OCI-LY1 (cell line): Measurements from ENCODE around the gene NFIA.

Experiments used
- CTCF ChIP-seq: fragments of 200-600 bp; sonication (generic), shearing (Covaris generic); IDR thresholded peaks from 2 replicates; pipeline ENCODE4 v1.5.1; 2017; ENCODE audit warnings: mild to moderate bottlenecking, antibody characterized with exemption, low read length, moderate library complexity, mixed read lengths
- EZH2 ChIP-seq: fragments of 200-600 bp; sonication (generic), shearing (Covaris generic); IDR thresholded peaks from 2 replicates; pipeline ENCODE4 v1.8.0; 2017; ENCODE audit warnings: borderline replicate concordance, mixed run types, mild to moderate bottlenecking, antibody characterized with exemption, low read length, moderate library complexity, mixed read lengths

GRCh38 chr1:61253912-61254633 lies 171.7 kb downstream of the NFIA start:
- TF ChIP-seq EZH2, result no peak
- TF ChIP-seq CTCF, result no peak
